Daoy (cell line): Measurements from ENCODE around the gene NDUFAF8. TPM values are rescaled to one million over a fixed set of nuclear protein-coding genes. Genes with fewer than 3 reads are reported as not detected.
A peak's percentile ranks its signal among the peaks of the same experiment; 100 is the strongest.

Experiments used
- DNase-seq: peaks from one replicate; pipeline ENCODE4 v3.0.0-alpha.2; 2015; ENCODE audit warnings: low read depth
- total RNA-seq: library from RNA; depleted of rRNA; stranded (reverse); fragments of >200 nt; shearing (Covaris generic); gene quantifications from 2 replicates; pipeline ENCODE4 v1.2.3, GENCODE V29; 2014

Gene NDUFAF8
- total RNA-seq, 1 experiment from 2014 or later, result 75.5 TPM

DNA sequence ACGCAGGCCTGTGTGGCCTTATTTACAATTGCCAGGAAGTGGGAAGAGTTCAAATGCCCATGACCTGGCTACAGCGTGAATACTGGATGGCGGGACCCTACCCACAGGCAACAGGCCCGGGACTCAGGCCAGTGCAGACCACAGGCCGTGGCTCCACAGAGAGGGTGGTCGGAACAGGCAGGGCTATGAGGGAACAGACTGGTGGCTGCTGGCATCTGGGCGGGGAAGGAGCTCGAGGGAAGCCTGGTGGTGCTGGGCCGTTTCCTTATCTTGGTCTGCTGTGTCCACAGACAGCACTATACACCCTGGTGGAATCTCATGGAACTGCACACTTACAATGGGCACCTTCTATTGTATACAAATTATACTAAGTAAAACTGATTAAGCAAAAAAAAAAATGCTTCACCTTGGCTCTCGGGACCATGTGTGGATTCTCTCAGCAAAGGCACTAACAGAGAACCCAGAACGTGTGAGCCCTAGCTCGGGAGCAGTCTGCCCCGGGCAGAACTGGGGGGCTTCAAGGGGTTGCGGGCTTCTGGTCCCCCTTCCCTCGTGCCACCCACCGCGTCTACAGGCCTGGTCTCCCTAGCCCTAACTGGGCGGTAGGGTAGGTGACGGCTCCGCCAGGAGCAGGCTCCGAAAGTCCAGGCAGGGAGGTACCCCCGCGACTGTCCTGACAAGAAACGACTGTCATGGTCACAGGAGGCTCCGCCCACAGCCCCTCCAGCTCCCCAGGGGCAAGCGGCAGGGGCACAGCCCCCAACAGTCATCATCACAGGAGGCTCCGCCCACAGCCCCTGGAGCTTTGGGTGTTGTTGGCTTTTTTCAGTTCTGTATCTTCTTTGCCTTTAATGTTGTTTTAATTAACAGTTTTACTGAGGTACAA is 38.2 kb upstream of the NDUFAF8 start:
- DNase-seq, result peak; percentile 77

DNA sequence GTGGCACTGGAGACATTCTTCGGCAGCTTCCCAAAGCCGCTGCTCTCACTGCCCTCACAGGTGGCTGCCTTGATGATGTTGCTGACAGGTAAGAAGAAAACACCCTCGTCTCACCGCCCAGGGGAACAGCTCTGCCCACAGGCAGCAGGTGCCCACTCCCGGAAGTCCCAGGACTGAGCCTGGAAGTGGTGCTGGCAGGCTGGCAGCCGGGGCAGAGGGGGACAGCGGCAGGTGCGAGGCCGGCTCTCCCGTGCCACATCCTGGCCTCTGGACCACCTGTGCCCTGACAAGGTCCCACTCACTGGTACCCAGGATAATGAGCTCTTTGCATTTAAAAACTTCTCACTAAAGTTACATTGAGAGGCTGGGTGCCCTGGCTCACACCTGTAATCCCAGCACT is 36.8 kb upstream of the NDUFAF8 start:
- no peak for DNase-seq

DNA sequence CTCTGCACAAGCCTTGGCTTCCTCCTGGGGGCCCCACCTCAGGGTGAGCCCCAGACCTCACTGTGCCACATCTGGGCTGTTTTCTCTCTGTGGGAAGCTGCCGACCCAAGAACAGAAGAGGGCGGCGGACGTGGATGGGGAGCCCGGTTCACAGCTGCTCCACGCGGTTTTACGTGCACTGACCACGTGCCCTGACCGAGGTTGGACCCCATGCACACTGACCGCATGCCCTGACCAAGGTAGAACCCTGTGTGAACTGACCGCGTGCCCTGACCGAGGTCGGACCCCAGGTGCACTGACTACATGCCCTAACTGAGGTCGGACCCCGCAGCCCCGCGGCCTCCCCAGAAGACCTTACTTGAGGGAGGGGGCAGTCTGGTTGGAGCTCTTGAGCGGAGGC is 36.0 kb upstream of the NDUFAF8 start:
- DNase-seq, result no peak

DNA sequence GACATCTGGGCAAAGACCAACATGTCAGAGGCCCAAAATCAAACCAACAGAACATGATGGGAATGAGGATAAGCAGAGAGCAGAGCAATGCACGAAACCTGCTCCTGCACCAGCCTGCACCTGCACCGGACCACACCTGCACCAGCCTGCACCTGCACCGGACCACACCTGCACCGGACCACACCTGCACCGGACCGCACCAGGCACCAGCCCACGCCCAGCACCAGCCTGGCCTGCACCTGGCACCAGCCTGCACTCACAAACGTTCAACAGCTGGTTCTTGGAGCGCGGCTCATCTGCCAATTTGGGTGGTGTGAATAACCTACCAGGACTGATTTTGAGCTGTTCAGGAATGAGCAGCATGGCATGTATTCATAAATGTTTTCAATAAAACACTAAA is 34.5 kb upstream of the NDUFAF8 start:
- no peak for DNase-seq

DNA sequence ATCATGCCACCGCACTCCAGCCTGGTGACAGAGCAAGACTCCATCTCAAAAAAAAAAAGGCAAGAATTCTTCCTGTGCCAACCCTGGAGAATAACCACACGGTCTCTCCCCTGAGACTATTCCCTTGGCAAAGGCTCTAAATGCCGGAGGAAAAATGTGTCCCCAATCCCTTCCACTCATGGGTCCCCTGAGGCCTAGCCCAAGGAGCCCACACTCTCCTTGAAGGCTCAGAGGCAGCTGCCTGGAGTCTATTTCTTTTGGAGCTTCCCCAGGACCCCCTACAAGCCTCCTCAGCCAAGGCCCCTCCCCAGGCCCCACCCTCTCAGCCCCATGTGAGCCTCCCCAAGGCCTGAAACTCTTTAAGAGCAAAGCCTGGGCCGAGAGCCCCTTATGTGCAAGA is 33.0 kb upstream of the NDUFAF8 start:
- no peak for DNase-seq

DNA sequence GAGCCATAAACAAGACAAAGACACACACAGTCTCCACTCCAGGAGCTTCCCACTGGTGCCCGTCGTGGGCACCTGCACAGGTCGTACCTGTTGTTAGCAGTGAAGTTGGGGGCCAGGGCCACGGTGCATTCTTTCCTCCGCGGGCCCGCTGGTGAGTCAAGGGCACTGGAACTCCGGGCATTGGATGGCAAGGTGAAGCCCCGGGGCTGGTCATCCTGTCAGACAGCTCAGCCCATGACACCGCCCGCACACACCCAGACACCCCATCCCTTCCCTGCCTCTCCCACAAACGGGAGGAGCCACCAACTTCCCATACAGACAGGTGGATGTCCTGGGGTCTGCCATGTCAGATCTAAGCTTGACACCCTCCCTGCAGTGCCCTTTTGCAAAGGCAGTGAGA is 32.5 kb upstream of the NDUFAF8 start:
- no peak for DNase-seq

DNA sequence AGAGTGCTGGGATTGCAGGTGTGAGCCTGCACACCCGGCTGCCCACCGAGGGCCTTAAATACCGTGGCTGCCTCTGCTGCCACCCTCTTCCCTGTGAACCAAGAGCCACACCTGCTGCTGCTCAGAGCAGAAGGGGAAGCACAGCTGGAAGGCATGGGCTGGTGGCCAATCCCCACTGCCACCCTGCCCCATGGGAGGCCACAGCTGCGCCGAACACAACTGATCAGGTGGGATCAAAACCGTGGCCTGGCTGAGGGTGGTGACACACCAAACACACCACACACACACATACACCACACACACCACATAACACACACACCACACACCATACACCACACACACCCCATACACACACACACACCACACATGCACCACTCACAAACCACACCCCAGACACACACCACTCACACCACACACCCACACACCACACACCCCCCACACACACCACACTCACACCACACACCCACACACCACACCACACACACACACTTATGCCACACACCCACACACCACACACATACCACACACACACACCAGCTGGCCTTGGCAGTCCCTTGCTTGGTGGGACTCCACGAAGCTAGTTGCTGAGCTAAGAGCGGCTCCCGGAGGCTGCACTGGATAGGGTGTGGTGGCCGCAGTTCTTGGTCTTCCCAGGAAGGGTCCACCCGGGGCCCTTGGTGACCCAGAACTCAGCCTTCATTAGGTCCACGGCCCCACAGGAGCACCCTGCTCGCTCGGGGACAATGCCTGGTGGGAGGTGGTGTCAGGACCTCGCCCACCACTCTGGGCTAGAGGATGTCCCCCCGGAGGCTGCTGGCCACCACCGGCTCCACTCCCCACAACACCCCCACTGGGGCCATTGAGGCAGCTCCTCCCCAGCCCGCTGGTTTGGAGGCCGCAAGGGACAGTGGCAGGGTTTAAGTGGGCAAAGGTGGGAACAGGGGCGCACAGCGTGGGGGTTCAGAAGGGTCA is 31.2 kb upstream of the NDUFAF8 start:
- no peak for DNase-seq

DNA sequence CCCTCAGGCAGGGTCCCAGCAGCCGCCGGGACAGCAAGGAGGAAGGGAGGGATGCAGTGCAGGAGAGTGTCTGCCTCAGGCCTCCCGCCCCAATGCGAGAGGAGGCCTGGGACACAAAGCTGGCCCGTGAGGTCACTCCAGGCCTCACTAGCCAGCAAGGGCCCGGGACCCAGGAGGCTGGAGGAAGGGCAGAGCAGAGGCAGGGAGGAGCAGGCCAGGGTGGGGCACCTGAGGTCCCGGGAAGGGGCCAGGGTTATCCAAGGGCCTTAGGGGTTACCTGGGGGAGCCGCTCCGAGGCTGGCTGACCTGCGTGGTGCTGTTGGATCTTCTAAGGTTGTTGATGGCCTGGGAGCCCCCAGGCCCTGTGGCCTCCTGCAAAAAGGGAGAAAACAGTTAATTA is 30.5 kb upstream of the NDUFAF8 start:
- no peak for DNase-seq

DNA sequence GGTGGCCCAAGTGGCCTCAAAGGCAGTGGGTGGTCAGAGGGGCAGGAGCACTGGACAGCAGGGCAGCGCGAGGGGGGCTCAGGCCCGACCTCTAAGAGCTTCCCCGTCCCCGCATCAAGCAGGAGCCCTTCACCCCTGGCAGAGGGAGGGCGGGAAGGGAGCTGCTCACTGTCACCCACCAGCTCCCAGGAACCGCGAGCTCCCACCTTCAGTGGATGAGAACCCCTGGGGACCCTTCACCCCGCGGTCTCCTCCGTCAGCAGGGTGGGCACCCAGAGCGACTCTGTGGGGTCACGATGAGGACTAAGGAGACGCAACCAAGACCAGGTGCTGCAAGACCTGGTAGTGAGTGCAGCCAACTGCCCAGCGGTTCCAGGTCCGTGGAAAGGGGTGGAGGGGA is 30.0 kb upstream of the NDUFAF8 start:
- DNase-seq, result no peak

DNA sequence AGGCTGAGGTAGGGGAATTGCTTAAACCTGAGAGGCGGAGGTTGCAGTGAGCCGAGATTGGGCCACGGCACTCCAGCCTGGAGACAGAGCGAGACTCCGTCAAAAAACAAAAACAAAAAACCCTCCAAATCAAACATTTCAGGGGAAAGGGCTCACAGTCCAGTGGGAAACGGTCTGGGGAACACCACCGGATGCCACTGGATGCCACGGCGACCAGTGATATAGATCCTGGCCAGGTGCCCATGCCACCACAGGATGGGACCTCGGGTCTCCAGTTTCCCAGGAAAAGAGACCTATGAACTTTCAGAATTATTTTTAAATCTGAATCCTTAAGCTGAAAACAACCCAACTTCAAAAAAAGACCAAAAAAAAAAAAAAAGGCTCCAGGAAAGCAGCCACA is 28.7 kb upstream of the NDUFAF8 start:
- DNase-seq, result no peak

DNA sequence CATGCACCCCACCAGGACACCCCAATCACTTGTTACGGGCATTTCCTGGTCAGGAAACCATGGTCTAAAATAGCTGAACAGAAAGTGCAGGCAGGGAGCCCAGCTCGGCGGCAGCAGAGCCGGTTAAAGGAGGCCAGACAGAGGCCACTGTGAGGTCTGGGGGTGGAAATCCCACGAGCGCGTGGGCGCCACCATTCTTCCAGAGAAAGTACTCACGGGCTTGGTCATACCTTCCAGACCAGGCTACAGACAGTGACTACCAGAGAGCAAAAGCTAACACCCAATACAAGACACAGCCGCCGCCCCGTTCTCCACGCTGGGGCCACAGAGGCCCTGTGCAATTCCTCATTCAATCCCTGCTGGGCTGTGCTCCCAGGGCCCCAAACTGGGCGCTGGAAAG is 28.2 kb upstream of the NDUFAF8 start:
- no peak for DNase-seq

DNA sequence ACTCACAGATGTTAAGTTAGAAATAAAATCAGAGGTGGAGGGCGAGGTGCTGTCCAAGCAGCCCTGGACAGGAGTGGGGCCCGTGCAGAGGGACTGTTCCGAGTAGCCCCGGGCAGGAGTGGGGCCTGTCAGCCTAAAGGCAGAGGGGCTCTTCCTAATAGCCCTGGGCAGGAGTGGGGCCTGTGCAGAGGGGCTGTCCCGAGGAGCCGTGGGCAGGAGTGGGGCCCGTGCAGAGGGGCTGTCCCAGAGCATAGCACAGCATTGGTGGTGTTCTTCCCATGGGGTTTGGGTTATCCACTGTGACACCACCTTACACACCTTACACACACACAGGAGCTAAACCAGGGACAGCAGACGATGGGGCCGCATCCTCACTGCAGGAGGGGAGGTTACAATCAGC is 26.8 kb upstream of the NDUFAF8 start:
- no peak for DNase-seq

DNA sequence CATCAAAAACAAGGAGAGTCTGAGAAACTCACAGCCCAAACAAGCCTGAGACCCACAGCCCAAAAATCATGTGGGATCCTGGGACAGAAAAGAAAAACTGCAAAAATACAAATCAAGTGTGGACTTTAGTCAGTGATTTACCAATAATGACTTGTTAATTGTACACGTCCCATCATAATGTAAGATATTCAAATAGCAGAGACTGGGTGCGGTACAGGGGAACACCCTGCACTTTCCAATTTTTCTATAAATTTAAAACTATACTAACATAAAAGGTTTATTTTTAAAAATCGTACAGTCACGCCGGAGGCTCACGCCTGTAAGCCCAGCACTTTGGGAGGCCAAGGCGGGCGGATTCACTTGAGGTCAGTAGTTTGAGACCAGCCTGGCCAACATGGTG is 25.1 kb upstream of the NDUFAF8 start:
- no peak for DNase-seq

DNA sequence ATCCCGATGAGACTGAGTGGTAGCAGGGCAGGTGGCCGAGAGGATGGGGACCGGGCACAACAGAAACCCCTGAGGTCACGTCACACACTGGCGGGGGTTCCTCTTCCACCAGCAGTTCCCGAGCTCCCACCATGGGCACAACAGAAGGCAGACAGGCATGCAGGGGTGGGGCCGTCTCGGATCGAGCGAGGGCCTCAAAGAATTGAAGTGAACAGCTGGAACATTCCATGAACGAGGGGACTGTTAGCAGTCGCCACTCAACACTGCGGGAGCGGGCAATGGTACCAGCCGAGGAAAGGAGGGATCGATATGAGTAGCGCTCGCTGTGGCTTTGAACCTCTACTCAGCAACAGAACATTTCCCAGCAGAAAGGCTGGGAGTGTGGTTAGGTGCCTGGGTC is 21.6 kb upstream of the NDUFAF8 start:
- DNase-seq, result no peak

DNA sequence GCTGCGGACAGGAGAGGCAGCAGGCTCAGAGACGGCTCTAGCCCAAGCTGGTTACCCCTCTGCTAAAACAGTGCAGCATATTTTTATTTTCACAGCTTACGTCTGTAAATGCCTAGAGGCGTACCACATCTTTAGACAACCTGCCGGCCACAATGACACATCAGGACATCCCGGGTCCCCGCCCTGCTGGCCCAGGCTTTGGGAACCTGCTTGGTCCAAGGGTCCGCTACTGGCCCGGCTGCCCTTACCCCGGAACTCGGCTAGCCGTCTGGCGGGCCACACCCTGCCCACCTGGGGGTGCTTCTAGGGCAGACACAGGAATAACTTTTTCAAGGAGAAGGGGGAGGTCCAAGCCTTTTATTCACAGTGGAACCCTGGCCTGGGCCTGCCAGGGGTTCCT is 20.7 kb upstream of the NDUFAF8 start:
- no peak for DNase-seq

DNA sequence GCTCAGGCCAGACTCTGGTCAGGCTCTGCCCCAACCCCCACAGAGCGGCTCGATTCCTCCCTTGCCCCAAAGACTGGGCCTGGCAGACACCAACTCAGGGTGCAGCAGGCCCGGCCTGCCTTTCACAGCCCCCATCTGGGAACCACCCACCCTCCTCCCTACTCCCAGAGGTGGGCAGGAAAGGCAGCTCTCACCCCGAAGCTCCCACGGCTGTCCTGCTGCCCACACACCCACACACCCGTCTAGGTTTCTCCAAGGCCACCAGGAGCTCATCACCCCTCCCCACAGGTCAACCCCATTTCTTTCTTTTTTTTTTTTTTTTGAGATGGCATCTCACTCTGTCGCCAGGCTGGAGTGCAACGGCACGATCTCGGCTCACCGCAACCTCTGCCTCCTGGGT is 20.1 kb upstream of the NDUFAF8 start:
- no peak for DNase-seq

DNA sequence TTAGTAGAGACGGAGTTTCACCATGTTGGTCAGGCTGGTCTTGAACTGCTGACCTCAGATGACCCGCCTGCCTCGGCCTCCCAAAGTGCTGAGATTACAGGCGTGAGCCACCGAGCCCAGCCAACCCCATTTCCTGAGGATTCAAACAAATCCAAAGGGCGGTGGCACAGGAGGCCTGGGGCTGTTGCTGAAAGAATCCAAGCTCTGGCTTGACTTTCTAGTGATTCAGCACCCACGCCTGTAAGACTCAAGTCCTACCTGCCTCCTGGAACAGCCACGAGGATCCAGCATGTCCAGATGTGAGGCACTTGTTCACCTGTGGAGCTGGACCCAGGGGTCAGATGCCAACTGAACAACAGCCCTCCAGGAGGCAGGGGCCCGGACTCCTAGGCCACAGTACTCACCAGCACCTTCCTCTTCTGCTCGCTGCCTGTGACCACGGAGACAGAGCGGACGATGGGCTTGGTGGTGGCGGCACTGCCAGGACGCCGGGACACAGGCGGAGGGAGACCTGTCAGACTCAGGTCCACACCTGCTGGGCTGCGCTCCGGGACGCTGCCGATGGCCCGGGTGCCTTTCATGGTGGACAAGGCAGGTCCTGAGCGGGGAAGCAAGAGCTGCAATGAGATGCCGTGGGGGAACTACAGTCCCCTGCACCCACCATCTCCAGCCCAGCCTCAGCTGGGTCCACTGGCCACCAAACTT is 19.5 kb upstream of the NDUFAF8 start:
- no peak for DNase-seq

DNA sequence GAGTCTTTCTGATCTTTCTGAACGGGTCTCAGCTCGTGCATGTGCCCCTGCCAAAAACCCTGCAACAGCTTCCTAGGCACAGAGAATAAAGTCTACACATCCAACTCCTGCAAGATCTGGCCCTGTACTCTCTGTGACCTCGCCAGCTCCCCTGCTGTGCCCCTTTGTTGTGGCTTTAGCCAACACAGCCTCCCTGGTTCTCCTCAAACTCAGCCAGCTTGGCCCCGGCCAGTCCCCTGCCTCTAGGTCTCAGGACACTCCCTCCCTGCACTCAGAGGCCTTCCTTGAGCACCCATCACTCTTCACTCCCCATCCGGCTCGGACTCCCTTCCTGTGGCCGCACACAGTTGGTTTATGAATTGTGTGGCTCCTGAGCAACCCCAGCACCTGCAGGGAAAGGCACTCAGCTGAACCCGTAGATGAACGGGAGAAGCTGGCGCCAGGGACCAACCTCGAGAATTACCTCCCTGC is 17.7 kb upstream of the NDUFAF8 start:
- no peak for DNase-seq

DNA sequence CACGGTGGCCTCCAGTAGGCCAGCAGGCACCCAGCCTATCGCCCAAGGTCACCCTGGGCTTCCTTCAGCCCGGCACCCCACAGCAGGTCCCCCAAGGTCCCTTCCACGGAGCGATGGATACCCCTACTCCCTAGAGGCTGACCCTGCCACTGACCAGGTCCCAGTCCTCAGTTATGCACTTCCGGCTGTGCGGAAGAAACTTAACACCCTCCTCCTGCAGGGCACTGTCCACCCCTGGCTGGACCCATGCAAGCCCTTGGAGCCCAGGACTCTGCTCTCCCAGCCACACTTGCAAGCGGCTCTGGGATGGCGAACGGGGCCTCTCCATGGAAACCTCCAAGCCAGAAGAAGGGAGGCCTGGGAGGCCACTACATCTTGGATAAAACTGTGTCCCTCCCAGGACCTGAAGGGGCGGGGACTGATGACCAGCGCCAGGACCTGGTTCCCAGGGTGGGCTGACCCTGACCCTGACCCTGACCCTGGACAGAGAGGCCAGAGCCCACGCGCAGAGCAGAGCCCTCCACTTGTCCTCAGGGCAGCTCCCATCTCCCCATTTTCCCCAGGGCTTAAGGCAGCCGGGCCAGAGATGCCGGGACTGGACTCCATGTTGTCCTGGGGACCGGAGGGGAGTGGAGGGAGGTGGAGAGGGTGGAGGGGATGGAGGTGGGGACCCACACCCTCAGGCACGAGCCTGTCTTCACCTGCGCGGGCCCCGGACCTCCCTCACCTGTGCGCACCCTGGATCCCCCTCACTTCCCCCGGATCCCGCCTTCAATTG is 17.1 kb upstream of the NDUFAF8 start:
- DNase-seq, result no peak

DNA sequence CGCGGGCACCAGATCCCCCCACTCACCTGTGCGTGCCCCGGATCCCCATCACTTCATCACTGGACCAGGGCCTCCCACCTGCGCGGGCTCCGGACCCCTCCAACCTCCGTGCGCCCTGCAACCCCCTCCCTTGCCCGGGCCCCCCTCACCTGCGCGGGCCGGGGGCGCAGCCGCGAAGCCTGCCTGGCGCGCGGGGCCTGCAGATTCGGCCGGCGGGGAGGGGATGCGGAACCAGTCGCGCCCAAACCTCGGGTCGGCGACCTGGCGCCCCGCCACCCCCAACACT is 16.6 kb upstream of the NDUFAF8 start:
- no peak for DNase-seq
